Loucy (cell line): ENCODE measurements around the gene GRN.

Experiments used
- EZH2phosphoT487 ChIP-seq: fragments of 200-600 bp; IDR thresholded peaks from 2 replicates; pipeline ENCODE4 v1.6.1; 2018; ENCODE audit warnings: antibody characterized with exemption, mild to moderate bottlenecking, moderate library complexity, borderline replicate concordance
- TF ChIP-seq, protein P1 (sequence below): fragments of 200-600 bp; sonication (generic); conservative IDR thresholded peaks from 2 replicates; pipeline ENCODE4 v1.5.1; 2014; ENCODE audit warnings: mild to moderate bottlenecking, antibody characterized with exemption, low read length

GRCh38 chr17:44354582-44355561 is 9.8 kb downstream of the GRN start:
- TF ChIP-seq, protein P1, sequence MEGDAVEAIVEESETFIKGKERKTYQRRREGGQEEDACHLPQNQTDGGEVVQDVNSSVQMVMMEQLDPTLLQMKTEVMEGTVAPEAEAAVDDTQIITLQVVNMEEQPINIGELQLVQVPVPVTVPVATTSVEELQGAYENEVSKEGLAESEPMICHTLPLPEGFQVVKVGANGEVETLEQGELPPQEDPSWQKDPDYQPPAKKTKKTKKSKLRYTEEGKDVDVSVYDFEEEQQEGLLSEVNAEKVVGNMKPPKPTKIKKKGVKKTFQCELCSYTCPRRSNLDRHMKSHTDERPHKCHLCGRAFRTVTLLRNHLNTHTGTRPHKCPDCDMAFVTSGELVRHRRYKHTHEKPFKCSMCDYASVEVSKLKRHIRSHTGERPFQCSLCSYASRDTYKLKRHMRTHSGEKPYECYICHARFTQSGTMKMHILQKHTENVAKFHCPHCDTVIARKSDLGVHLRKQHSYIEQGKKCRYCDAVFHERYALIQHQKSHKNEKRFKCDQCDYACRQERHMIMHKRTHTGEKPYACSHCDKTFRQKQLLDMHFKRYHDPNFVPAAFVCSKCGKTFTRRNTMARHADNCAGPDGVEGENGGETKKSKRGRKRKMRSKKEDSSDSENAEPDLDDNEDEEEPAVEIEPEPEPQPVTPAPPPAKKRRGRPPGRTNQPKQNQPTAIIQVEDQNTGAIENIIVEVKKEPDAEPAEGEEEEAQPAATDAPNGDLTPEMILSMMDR, result no peak
- TF ChIP-seq EZH2phosphoT487, result no peak
